K562 (cell line): ENCODE measurements around the gene SPINK7. TPM values are rescaled to one million over a fixed set of nuclear protein-coding genes. Genes with fewer than 3 reads are reported as not detected.
"Not testable (repeated sequence)": the region's sequence is repeated elsewhere in the genome, so short reads cannot be mapped to it uniquely, and the experiment has no call there.

Source experiments
- ATAC-seq: fragments of 200-7000 bp; cut with Tn5 transposase; 3 replicates; pipeline ENCODE4 v1.9.1; 2020; ENCODE audit warnings: moderate library complexity
- BruUV-seq: library from RNA; stranded (reverse); fragments of 400-500 nt; replicated peaks from 2 replicates; lab custom pipeline; 2021; lab: Mats Ljungman, UMichigan
- CTCF ChIA-PET: fragments of 300-600 bp; formaldehyde crosslinking; extraction: SDS; loops from one replicate; lab custom pipeline; 2021; ENCODE audit warnings: low intra/inter-chr PET ratio; lab: Yijun Ruan, JAX
- POLR2A ChIA-PET: fragments of 300-600, 350-650 bp; sonication (Branson Sonifier 250); formaldehyde crosslinking; extraction: SDS; loops from one replicate; lab custom pipeline; 2021; ENCODE audit warnings: antibody characterized with exemption, inconsistent platforms; lab: Yijun Ruan, JAX
- DNase-seq, 4 experiments: peaks; one replicate each; pipeline versions ENCODE4 v3.0.0 to v3.0.0-alpha.2; 2011 to 2018; ENCODE audit warnings: low spot score in 3 of 4, mixed read lengths in 3 of 4; ENCODE audit errors: extremely low read depth in 1 of 4
- FAIRE-seq: peaks from 2 replicates; lab custom pipeline; 2011; peaks lifted over from hg19 to GRCh38; lab: Jason Lieb, UNC
- H2AFZ ChIP-seq: 2 replicates; pipeline ENCODE4 v1.6.0; 2011; ENCODE audit warnings: low read depth, low read length, control low read depth, inconsistent platforms
- H3K27ac ChIP-seq: fragments of 200-600 bp; 3 replicates; pipeline ENCODE4 v1.8.0; 2011; ENCODE audit warnings: low read depth, mild to moderate bottlenecking, control low read depth, inconsistent platforms, low read length, moderate library complexity, mixed read lengths; ENCODE audit errors: extremely low read depth
- H3K27me3 ChIP-seq, 2 experiments: fragments of 300-600 bp in 1 of 2; 2 replicates in 1 of 2; 3 replicates in 1 of 2; pipeline versions ENCODE4 v1.6.0 to v1.8.0; 2011; ENCODE audit warnings: inconsistent platforms in 2 of 2, low read length in 2 of 2, mild to moderate bottlenecking in 1 of 2, mixed read lengths in 1 of 2, moderate library complexity in 1 of 2; ENCODE audit not compliant: control insufficient read depth in 2 of 2, insufficient read depth in 2 of 2
- H3K36me3 ChIP-seq: fragments of 300-600 bp; 3 replicates; pipeline ENCODE4 v1.8.0; 2011; ENCODE audit warnings: mild to moderate bottlenecking, low read length, inconsistent platforms; ENCODE audit not compliant: control insufficient read depth, insufficient read depth
- H3K4me1 ChIP-seq, 2 experiments: fragments of 200-600 bp in 1 of 2; replicated peaks in 1 of 2; 2 replicates in 1 of 2; 3 replicates in 1 of 2; pipeline versions ENCODE4 v1.5.1 to v1.8.0; 2011; ENCODE audit warnings: inconsistent platforms in 2 of 2, low read length in 2 of 2, mild to moderate bottlenecking in 1 of 2, mixed read lengths in 1 of 2, moderate library complexity in 1 of 2; ENCODE audit not compliant: control insufficient read depth in 2 of 2, insufficient read depth in 2 of 2
- H3K4me2 ChIP-seq: 2 replicates; pipeline ENCODE4 v1.6.1; 2011; ENCODE audit warnings: low read length, control low read depth, inconsistent platforms, mixed read lengths; ENCODE audit not compliant: insufficient read depth
- H3K4me3 ChIP-seq: fragments of 200-600 bp; sonication (generic), shearing (Covaris generic); 2 replicates; pipeline ENCODE4 v1.5.1; 2016; ENCODE audit warnings: control low read depth, inconsistent platforms
- H3K79me2 ChIP-seq: fragments of 200-600 bp; 3 replicates; pipeline ENCODE4 v1.8.0; 2011; ENCODE audit warnings: low read length, inconsistent platforms; ENCODE audit not compliant: control insufficient read depth, insufficient read depth
- H3K9ac ChIP-seq, 2 experiments: 2 replicates each; pipeline versions ENCODE4 v1.6.0 to v1.6.1; 2011; ENCODE audit warnings: low read depth in 2 of 2, low read length in 2 of 2, control low read depth in 1 of 2, inconsistent platforms in 1 of 2, mild to moderate bottlenecking in 1 of 2, mixed read lengths in 1 of 2; ENCODE audit not compliant: insufficient read depth in 1 of 2
- H3K9me1 ChIP-seq: one replicate; pipeline ENCODE4 v1.6.0; 2011; ENCODE audit warnings: inconsistent platforms, mild to moderate bottlenecking, low read length, moderate library complexity; ENCODE audit not compliant: control insufficient read depth, insufficient read depth
- H3K9me3 ChIP-seq: replicated peaks from 2 replicates; pipeline ENCODE4 v1.5.1; 2011; ENCODE audit warnings: low read depth, low read length, inconsistent platforms; ENCODE audit not compliant: control insufficient read depth, insufficient read depth
- H4K20me1 ChIP-seq: replicated peaks from 2 replicates; pipeline ENCODE4 v1.6.1; 2011; ENCODE audit warnings: low read length, inconsistent platforms, mixed read lengths; ENCODE audit not compliant: control insufficient read depth, insufficient read depth
- CXXC5 ChIP-seq: fragments of 250-450 bp; sonication (Bioruptor Pico); IDR thresholded peaks from 2 replicates; pipeline ENCODE4 v1.8.0; 2022; ENCODE audit warnings: inconsistent platforms, mild to moderate bottlenecking, moderate library complexity
- EHMT2 ChIP-seq: fragments of 450-650 bp; IDR thresholded peaks from 2 replicates; pipeline ENCODE4 v1.6.1; 2018; ENCODE audit warnings: antibody characterized with exemption
- FOXA3 ChIP-seq, 2 experiments: fragments of 450-650 bp in 1 of 2; sonication (generic) in 1 of 2; formaldehyde crosslinking; IDR thresholded peaks in 1 of 2; conservative IDR thresholded peaks in 1 of 2; 2 replicates each; pipeline versions ENCODE4 v1.4.0 to v1.8.0; 2020 to 2022; ENCODE audit warnings: mild to moderate bottlenecking in 2 of 2, missing genetic modification reagents in 1 of 2
- NCOR1 ChIP-seq: fragments of 450-650 bp; IDR thresholded peaks from 2 replicates; pipeline ENCODE4 v1.6.1; 2016; ENCODE audit warnings: mild to moderate bottlenecking, moderate library complexity
- OTX1 ChIP-seq: fragments of 450-650 bp; formaldehyde crosslinking; IDR thresholded peaks from 2 replicates; pipeline ENCODE4 v1.4.0; 2022; ENCODE audit warnings: mild to moderate bottlenecking
- TFE3 ChIP-seq: fragments of 450-650 bp; formaldehyde crosslinking; IDR thresholded peaks from 2 replicates; pipeline ENCODE4 v1.4.0; 2020; ENCODE audit warnings: mild to moderate bottlenecking, mixed read lengths
- ZBTB33 ChIP-seq: sonication (generic); formaldehyde crosslinking; IDR thresholded peaks from 2 replicates; pipeline ENCODE4 v1.8.1; 2023; ENCODE audit warnings: mild to moderate bottlenecking, missing genetic modification reagents
- WGBS: fragments of 100-300 bp; shearing (Covaris generic); methylation state at CpG from one replicate; pipeline ENCODE4 v1.1.6; 2016; ENCODE audit warnings: low coverage, mixed read lengths; ENCODE audit not compliant: insufficient coverage; ENCODE audit errors: missing lambda C conversion rate; 5-methylcytosine and 5-hydroxymethylcytosine counted together
- in situ Hi-C: fragments of 300-500 bp; cut with MboI; formaldehyde crosslinking; loops from 4 replicates; pipeline ENCODE4 v1.15.0; 2018; ENCODE audit warnings: inconsistent platforms, mixed read lengths
- intact Hi-C: fragments of 100-400 bp; cut with micrococcal nuclease; formaldehyde crosslinking; loops from 2 replicates; pipeline ENCODE4 v1.14.2; 2022
- polyA plus RNA-seq, 8 experiments: library from polyadenylated mRNA; depleted of rRNA in 4 of 8; stranded (reverse) in 5 of 8; unstranded in 3 of 8; fragments of >200 nt; fragmentation: Nextera tagmentation in 2 of 8; fragmentation: Illumina TruSeq in 1 of 8; extraction: Ambion mirVana in 2 of 8; extraction: Trizol in 1 of 8; gene quantifications; 2 replicates each; pipeline versions ENCODE4 v1.2.1 to v1.2.3, GENCODE V29; 2011 to 2014; ENCODE audit warnings: inconsistent platforms in 1 of 8, missing spikeins in 1 of 8
- total RNA-seq, 7 experiments: library from RNA; depleted of rRNA in 6 of 7; stranded (reverse); fragments of >200 nt in 6 of 7; fragmentation: Illumina TruSeq in 2 of 7; extraction: Trizol in 2 of 7; gene quantifications; 2 replicates each; pipeline versions ENCODE4 v1.2.1 to v1.2.3, GENCODE V29; 2011 to 2021; ENCODE audit warnings: low replicate concordance in 1 of 7
- TF ChIP-seq, protein P1 (sequence below): sonication (generic); formaldehyde crosslinking; IDR thresholded peaks from 2 replicates; pipeline ENCODE4 v1.8.0; 2022; ENCODE audit warnings: missing genetic modification reagents, mild to moderate bottlenecking, moderate library complexity, borderline replicate concordance

Gene SPINK7
- total and polyA plus RNA-seq, 9 of the 15 experiments (the other 6 are each of a cell fraction or from before 2014, with no cell fraction given), result not detected

DNA sequence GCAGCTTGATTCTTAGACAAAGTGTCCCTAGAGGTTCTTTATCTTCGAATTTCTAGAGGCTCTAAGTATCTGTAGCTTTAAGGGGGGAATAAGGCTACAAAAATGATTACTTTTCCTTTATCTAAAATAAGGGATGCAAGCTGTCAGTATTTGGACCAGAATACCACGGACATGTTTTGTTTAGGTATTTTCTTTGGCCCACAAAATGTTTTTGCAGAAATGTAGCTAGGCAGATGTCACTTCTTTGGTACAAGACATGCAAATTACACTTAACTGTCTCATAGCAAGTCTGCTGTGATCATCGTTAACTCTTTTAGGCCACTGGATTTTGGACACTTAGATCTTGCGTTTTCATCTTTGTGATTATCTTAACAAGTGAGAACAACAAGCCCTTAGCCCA lies 2.5 kb downstream of the SPINK7 start:
- 0% methylated on average over 4 of the region's 4 CpGs for WGBS
- BruUV-seq, result no TSS peak
- no peak for FAIRE-seq
- Histone ChIP-seq H3K27ac (no peak overlapping the region), H3K9ac (no peak overlapping the region), H4K20me1 (no peaks in the 10 kb centered on the region), H2AFZ (no peak overlapping the region), H3K9me3 (no peaks in the 10 kb centered on the region), H3K9me1 (no peaks in the 10 kb centered on the region), H3K4me1 (no peaks in the 10 kb centered on the region), H3K36me3 (no peaks in the 10 kb centered on the region), H3K79me2 (no peaks in the 10 kb centered on the region), H3K4me3 (no peak overlapping the region), H3K27me3 (no peaks in the 10 kb centered on the region), H3K4me2 (no peak overlapping the region)
- intact Hi-C loops (no loop called here), in situ Hi-C loops (no loop called here)
- CTCF ChIA-PET, result no interaction called here
- ATAC-seq, result no peak
- TF ChIP-seq EHMT2 (no peak), NCOR1 (no peak), OTX1 (CRISPR knock-in tag) (no peak)
- no peak for DNase-seq
- POLR2A ChIA-PET, result no interaction called here

- H3K9ac ChIP-seq, H3K9me3 ChIP-seq, H3K79me2 ChIP-seq, H3K36me3 ChIP-seq, H3K27ac ChIP-seq, H3K9me1 ChIP-seq, H3K4me1 ChIP-seq, H4K20me1 ChIP-seq, H3K4me2 ChIP-seq, H3K4me3 ChIP-seq, BruUV-seq, intact Hi-C loops, CTCF ChIA-PET, H3K27me3 ChIP-seq, POLR2A ChIA-PET, DNase-seq, ATAC-seq, in situ Hi-C loops, FAIRE-seq: not testable (repeated sequence)
- 29% methylated on average over 31 of the region's 42 CpGs for WGBS
- H2AFZ ChIP-seq, result peak overlapping the region; percentile 66; the same call in 1 of the 2 replicates
- TF ChIP-seq, protein P1, sequence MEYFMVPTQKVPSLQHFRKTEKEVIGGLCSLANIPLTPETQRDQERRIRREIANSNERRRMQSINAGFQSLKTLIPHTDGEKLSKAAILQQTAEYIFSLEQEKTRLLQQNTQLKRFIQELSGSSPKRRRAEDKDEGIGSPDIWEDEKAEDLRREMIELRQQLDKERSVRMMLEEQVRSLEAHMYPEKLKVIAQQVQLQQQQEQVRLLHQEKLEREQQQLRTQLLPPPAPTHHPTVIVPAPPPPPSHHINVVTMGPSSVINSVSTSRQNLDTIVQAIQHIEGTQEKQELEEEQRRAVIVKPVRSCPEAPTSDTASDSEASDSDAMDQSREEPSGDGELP (CRISPR knock-in tag), result peak; percentile 8; the same call in 1 of the 2 replicates
- TF ChIP-seq ZBTB33 (CRISPR knock-in tag) (peak; percentile 54), TFE3 (CRISPR knock-in tag) (peak; percentile 28; the same call in 1 of the 2 replicates), CXXC5 (CRISPR knock-in tag) (0 out of 2 replicates have a peak, but pooled peaks have one; percentile 9), FOXA3 (CRISPR knock-in tag; conservative IDR thresholded peaks at IDR 0.05 in 1 of 2, IDR thresholded peaks at IDR 0.05 in 1 of 2) (peak; percentile 28 to 56; a peak in 2 of 4 replicates)
Observed at GRCh38 chr5:148320011-148320963, 8.1 kb downstream of the SPINK7 start.
